GM20000 (cell line): ENCODE data around the gene NOL7.

Experiments used
- DNase-seq: peaks from one replicate; pipeline ENCODE4 v3.0.0; 2012; ENCODE audit warnings: low spot score
- TF ChIP-seq, protein P1 (sequence below): IDR thresholded peaks from 2 replicates; pipeline ENCODE4 v1.5.1; 2012; ENCODE audit warnings: mild to moderate bottlenecking, control low read depth; ENCODE audit errors: extremely low read depth, missing control alignments

The NOL7 gene

DNA sequence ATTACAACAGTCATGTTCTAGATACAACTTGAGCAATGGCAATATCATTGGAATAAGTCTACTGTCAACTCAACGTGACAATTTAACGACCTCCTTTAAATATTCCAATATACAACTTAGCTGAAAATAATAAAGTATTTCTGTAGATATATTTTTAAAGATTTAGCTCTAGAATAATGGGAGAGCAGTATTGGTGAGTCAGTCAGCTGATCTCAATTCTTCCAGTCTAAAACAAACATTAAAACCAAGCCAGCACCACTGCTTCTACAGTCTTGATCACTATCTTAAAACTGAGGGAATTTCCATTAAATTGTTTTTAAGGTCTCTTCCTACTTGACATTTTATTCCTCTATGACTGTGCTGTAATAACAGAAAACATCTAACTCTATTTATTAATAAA lies 38.2 kb downstream of the NOL7 start:
- DNase-seq: no peak
- TF ChIP-seq, protein P1, sequence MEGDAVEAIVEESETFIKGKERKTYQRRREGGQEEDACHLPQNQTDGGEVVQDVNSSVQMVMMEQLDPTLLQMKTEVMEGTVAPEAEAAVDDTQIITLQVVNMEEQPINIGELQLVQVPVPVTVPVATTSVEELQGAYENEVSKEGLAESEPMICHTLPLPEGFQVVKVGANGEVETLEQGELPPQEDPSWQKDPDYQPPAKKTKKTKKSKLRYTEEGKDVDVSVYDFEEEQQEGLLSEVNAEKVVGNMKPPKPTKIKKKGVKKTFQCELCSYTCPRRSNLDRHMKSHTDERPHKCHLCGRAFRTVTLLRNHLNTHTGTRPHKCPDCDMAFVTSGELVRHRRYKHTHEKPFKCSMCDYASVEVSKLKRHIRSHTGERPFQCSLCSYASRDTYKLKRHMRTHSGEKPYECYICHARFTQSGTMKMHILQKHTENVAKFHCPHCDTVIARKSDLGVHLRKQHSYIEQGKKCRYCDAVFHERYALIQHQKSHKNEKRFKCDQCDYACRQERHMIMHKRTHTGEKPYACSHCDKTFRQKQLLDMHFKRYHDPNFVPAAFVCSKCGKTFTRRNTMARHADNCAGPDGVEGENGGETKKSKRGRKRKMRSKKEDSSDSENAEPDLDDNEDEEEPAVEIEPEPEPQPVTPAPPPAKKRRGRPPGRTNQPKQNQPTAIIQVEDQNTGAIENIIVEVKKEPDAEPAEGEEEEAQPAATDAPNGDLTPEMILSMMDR: no peak

DNA sequence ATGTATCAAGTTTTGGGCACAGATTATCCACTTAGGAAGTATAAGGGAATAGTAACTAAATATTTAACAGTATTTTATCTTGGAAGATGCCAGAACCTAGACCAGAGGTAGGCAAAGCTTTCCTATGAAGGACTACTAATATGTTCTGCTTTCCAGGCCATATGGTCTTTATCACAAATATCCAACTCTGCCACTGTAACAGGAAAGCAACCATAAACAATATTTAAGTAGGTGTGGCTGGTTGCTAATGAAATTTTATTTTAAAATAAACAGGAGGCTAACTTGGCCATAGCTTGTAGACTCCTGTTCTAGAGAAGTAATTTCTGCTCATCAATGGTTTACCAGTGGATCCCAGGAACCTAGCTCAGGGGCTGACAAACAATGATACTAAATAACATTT lies 39.4 kb downstream of the NOL7 start:
- TF ChIP-seq, protein P1: no peak
- no peak for DNase-seq

DNA sequence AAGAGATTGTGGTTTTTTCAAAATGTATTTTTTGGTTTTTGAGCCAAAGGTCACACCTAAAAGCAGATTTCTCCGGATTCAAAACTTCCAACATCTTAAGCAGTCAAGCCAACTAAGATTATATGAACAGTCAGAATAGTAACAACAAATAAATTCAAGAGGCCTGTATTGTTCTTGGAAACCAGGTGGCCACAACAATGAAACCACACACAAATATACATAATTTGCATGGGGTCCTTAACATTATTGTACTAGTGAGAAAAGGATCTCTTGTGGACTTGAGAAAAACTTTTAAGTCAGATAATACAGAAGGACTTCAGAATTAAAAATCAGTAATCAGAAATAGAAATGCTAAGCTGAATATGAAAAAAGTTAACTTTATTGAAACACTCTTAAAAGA lies 40.6 kb downstream of the NOL7 start:
- TF ChIP-seq, protein P1: no peak
- no peak for DNase-seq

DNA sequence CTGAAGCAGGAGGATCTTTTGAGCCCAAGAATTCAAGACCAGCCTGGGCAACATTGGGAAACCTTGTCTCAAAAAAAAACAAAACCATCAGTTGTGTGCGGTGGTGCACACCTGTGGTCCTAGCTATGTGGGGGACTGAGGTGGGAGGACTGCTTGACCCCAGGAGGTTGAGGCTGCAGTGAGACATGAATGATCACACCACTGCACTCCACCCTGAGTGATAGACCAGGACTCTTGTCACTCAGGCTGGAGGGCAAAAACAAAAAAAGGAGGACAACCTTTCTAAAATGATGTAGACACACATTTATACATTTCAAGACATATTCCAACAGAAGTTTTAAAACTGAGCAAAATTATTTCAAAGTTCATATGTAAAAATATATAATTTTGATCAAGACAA lies 45.1 kb downstream of the NOL7 start:
- no peak for DNase-seq

DNA sequence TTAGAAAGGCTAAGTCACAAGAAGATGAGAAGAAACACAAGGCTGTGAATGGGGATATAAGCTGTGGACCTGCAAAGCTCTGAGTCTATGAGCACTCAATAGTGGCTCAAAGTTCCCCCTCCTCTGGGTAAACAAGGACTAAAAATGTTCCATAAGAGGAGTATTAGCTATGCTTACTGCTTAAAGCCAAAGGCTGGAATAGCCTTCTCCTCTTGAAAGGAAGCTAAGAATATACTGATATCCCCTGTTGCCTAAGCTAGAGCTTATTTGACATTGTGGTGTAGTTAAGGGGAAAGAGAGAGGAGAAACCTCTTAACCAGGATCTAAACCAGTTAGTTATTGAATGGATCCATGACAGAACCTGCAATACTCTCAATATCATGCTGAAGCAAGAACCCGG lies 45.8 kb downstream of the NOL7 start:
- TF ChIP-seq, protein P1: no peak
- no peak for DNase-seq

More for the DNA sequence above, 45.1 kb downstream of the NOL7 start:
- TF ChIP-seq, protein P1: no peak

DNA sequence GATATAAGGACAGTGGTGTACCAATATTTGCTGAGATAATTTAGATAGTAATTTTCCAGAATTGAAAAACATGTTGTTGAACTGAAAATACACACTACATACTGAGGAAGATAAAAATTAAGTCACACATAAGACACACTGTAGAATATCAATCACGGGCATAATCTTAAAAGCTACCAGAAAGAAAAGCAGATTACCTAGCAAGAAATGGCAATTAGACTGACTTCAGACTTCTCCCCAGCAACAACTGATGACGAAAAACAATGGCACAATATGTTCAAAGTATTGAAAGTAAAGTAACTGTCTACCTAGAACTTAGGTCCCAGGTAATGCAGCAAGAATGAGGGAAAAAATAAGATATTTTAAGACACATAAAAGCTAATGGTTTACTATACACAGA lies 46.5 kb downstream of the NOL7 start:
- TF ChIP-seq, protein P1: no peak
- no peak for DNase-seq

DNA sequence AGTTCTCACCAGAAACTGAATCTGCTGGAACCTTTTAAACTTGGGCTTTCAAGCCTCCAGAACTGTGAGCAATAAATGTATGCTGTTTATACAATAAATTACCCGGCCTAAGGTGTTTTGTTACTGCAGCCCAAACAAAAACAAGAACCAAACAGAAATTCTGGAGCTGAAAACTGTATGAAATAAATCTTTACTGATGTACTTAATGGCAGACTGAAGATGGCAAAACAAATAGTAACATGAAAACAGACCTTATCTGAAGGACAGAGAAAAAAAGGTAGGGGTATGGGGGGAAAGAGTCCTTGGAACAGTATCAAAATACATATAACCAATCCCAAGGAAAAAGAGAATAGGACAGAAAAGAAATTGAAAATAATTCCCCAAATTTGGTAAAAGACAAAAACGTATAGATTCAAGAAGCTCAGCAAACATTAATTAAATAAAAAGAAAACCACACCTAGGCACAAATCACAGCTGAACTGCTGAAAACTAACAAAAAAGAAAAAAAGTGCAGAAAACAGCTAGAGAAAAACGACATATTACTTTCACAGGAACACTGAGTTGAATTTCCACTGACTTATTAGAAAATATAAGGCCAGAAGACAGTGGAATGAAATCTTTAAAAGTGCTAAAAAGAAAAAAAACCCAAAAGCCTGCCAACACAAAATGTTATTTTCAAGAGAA lies 47.7 kb downstream of the NOL7 start:
- DNase-seq: no peak
- TF ChIP-seq, protein P1: no peak
